ENCODE results near the gene NR3C2. TPM values are rescaled to one million over a fixed set of nuclear protein-coding genes. Genes with fewer than 3 reads are reported as not detected.
"Not testable (repeated sequence)": the region's sequence is repeated elsewhere in the genome, so short reads cannot be mapped to it uniquely, and the experiment has no call there.

The NR3C2 gene
- polyA plus RNA-seq, 4 donors, result 14.5 to 23.9 (median 16.9) TPM

DNA sequence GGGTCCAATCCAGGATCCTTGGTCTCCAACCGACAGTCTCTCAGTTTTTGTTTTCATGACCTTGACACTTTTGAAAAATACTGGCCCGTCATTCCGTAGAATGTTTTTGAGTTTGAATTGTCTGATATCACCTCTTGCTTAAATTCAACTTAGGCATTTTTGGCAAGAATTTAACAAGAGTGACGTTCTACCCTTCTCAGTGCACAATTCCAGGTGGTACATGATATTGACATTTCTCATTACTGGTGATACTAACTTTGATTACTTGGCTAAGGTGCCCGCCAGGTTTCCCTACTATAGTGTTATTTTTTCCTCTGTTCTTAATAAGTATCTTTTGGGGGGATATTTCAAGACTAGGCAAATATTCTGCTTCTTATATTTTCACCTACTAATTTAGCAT lies 215.1 kb downstream of the NR3C2 start:
- no peak for DNase-seq (ENCODE audit: low read depth in 4 of 4, low spot score in 3 of 4)

DNA sequence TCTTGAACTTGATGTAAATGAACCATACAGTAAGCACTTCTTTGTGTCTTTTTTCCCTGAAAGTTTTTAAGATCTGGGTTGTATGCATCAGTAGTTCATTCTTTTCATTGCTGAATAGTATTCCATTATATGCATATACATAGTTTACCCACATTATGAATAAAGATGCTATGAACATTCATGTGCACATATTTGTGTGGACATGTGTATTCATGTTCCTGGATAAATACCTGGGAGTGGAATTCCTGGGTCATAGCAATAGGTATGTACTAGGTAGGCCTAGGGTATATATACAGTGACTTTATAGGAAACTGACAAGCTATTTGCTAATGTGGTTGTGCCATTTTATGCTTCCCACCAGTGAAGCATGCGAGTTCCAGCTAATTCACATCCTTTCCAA lies 215.9 kb downstream of the NR3C2 start:
- DNase-seq (ENCODE audit: low read depth in 4 of 4, low spot score in 3 of 4), result no peak

DNA sequence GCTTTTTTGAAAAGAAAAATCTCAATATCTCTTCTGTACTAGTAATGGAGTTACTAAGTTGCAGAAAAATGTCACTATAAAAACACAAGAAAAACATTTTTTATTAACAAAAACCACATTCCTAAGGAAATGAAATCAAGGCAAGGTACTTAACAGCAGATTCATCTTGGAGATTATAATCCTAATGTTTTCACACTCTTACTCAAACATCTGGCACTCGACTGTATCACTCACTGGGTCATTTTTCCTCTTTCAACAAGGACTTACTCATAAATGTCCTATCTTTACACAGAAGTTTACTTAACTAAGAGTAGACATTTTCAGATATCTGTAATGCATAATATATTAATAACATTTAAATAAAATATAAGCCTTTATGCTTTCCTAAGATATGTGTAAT lies 216.6 kb downstream of the NR3C2 start:
- no peak for DNase-seq (ENCODE audit: low read depth in 4 of 4, low spot score in 3 of 4)

DNA sequence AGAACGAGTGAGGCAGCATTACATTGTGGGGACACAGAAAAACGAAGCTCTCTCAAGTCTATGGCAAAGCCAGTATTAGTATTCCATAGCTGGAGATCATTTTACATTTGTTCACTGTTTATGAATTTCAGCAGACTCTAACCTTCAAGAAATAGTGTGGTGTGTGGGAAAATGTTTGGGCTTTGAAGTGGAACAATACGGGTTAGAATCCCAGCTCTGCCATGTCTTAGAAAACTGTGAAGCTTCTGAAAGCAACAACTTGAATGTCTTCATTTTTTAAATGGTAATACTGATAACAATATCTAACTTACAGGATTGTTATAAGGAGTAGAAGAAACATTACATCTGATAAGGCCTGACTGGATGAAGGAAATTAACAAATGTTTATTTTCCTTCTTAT lies 217.7 kb downstream of the NR3C2 start:
- DNase-seq (ENCODE audit: low read depth in 4 of 4, low spot score in 3 of 4), result no peak

DNA sequence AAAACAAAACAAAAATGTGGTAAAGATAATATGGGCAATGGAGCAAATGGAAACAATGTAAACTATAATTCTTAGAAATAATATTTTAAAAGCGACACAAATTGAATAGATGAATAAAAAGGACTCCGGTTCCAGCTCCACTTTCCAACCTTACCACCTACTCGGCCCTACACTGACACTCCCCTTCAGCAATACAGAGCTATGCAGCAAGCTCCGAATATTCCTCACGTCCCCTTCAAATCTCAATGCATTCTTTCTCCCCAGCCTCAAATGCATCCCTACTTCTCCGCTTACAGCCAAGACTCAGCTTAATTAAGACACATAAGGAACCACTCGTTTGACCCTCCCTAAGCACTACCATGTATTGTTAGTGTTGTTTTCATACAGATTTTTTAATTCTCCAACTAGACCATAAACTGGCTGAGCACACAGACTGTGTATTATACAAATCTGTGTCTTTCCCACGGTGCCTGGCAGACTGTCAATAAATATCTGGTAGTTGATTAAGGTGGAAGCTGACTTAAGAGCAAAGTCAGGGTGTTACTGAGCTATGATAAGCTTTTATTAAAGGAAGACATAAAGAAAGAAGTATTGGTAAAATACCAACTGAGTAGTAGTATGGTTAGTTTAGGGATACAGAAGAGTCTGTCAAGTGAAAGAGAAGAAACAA lies 219.1 kb downstream of the NR3C2 start:
- no peak for DNase-seq (ENCODE audit: low read depth in 4 of 4, low spot score in 3 of 4)

DNA sequence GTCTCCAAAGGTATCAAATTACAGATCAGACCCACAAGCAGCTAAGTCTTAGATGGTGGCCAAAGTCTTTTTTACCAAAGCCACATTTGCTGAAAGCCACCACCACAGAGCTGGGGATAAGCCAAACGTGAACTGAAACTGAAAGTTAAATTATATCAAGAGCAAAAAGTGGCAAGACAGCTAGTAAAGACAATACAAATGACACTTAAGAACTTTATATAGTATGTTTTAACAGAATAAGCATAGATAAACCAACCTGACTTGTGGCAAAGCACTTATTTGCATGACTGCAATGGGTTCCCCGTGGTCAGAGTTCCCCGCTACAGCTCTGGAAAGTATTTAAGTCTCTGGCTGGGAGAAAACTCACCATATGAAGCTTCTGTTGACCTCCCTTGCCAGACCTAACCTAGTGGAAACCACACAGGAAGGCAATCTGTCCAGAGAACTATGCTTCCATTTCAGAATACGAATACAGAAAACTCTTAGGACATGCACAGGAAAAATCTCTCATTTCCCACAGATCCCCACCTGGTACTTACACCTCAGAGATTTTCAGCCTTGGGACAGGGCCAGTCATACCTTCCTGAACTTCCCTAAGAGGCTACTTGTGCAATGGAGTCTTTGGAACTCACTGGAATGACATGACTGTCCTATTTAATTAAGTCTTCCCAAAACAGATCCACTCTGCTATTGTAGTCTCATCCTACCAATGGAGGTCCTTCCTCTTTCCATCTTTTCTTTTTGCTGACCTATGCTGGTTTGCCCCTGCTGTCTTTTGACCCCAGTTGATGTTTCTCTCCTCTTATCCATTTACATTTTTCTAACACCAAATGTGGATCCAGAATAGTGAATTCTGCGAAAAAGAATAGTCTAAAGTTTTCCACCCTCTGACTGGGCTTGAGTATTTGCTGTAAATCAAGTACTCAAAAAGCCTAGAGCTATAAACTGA lies 225.1 kb downstream of the NR3C2 start:
- no peak for DNase-seq (ENCODE audit: low read depth in 4 of 4, low spot score in 3 of 4)

DNA sequence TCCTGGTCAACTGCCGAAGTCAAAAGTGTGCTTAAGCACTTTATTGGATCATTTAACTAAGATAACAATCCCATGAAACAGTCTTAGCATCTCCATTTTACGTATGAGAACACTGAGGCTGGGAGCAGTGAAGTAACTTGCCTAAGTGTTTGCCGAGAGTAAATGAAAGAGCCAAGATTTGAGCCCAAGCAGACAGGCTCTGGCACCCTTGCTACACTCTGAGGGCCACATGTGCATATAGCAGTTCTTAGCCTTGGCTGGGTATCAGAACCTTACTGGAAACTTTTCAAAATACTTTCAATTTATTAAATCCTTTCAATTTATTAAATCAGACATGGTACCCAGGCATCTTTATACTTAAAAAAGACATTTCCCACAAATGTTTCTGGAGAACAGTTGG lies 225.9 kb downstream of the NR3C2 start:
- no peak for DNase-seq (ENCODE audit: low read depth in 4 of 4, low spot score in 3 of 4)

DNA sequence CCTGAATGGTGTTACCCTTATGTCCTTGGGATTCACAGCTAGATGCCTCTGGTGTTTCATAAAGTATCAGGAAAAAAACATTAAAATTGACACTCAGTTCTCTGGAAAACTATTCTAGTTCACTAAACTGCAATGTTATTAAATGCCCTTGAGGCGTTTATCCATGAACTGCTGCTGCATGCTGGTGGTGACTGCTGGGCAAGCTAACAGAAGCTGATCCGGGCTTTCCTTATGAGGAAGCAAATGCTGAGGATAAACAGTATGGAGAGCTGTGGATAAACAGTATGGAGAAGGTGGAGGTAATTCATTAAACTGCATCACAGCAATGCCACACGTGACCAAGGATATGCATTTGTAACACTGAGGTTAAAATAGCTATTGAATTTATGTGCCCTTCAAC lies 227.0 kb downstream of the NR3C2 start:
- DNase-seq (ENCODE audit: low read depth in 4 of 4, low spot score in 3 of 4), result no peak

DNA sequence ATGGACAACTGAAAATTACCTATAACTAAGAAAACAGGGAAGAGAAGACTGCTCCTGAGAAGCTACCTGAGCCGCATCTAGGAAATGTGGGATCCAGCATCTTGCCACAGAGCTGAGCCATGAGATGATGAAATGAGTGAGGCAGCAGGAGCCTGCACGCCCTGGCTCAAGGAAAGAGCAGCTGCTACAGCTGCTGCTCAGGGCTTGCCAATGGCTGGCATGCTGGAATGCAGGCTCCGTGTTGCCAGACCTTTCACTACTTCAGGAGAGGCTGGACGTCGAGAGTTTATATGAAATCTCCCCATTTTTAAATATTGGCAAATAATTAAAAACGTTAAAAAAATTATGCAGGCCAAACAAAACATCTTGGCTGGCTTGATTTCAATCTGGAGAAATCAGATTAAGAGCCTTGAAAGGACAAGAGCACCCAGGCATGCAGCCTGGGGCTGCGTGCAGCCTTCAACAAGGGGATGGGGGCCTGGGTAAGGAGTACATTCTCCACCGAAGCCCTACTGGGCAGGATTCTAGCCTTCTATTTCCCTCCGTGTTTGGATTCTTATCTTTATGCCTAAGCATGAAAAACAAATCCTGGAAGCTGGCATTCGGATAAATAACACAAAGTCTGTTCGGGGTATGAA lies 227.6 kb downstream of the NR3C2 start:
- no peak for DNase-seq (ENCODE audit: low read depth in 4 of 4, low spot score in 3 of 4)

DNA sequence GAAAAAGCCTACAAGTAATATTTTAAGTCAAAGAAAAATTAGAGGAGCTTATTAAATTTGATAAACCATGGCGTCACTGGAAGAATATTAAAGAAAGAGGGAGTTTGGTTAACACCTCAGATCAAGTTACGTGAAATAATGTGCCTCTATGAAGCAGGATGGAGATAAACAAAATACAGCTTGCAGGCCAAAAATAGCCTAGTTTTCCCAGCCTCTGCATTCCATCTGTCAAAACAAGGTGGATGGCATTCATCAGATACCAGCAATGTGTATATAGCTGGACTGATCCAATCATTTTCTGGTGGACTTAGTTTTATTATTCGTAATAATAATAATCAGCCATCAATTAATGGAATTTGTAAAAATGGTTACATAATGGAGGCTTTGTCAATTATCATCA lies 230.7 kb downstream of the NR3C2 start:
- DNase-seq (ENCODE audit: low read depth in 4 of 4, low spot score in 3 of 4), result no peak

DNA sequence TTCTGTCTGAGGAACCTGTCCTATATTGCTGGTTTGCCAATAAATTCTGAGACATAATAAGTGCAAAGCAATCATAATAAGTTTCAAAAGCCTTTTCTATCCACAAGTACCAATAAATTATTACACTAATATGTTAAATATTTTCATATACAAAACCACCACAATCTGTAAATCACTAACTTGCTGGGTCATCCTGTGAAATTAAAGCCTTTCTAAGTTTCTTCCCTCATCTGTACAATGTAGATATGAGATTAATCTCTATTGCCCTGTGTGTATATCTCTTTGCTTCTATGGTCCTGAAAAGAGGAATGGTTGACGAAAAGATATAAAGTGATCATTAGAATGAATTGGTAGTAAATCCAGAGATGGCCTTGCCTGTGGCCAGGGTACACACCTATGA lies 231.6 kb downstream of the NR3C2 start:
- no peak for DNase-seq (ENCODE audit: low read depth in 4 of 4, low spot score in 3 of 4)

DNA sequence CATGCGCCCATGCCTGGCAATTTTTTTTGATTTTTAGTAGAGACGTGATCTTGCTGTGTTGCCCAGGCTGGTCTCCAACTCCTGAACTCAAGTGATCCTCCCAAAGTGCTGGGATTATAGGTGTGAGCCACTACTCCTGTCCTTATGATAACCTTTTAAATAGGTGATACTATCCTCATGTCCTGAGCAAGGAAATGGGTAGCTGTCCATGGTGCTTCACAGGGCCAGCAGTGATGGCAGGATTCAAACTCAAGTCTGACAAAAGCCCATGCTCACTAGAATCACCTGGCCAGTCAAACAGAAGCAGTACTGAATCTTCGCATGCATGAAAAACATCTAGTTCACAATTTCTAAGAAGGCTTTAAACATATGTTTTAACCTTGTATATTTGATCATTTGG lies 235.1 kb downstream of the NR3C2 start:
- DNase-seq (ENCODE audit: low read depth in 4 of 4, low spot score in 3 of 4), result no peak

DNA sequence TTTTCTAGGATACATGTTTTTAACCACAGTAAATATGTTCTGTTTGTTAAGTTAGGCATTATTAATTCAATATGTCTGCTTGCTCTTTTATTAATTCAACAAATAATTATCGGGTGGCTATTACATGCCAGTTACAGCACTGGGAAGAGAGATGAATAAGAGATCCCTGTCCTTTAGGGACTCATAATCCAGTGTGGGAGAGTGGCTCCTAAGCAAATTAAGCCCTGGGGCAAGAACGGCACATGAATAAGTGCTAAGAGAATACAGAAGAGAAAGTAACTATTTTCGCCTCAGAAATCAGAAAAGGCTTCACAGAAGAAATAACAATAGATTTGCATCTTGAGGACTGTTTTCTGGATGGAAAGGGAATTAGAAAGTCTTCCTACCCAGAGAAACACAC lies 236.7 kb downstream of the NR3C2 start:
- DNase-seq (ENCODE audit: low read depth in 4 of 4, low spot score in 3 of 4), result no peak

DNA sequence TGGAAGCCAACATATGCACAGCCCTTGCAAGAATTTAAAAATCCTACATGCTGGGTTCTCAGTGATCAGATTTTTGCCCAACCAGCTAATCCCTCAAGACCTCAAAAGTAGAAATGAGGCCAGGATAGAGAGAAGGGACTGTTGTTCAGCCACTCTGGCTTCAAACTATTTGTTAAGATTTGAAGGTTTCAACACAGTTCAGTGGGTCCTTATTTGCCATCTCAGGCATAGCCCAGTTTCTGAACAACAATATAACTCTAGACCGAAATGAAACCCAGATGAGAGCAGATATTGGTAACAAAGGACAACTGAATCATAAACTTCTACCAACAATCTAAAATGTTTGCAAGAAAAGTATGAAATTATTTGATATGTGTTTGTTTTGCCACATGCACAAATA lies 237.3 kb downstream of the NR3C2 start:
- DNase-seq (ENCODE audit: low read depth in 4 of 4, low spot score in 3 of 4), result no peak

DNA sequence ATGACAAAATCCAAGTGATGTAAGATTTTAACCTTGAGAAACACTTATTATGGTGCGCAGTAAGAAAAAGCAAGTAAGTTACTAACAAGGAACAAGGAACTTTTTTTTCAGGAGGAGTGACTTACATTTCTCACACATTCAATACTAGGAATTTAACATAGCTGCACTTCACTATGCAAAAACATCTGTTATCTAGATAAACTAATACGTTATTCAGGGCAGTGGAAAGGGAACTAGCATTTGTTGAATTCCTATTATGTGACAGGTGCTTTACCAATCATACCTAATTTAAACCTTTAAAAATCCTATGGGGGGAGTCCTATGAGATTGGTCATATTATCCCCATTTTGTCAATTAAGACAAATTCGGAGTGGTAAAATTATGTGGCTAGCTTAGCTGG lies 238.0 kb downstream of the NR3C2 start:
- no peak for DNase-seq (ENCODE audit: low read depth in 4 of 4, low spot score in 3 of 4)

DNA sequence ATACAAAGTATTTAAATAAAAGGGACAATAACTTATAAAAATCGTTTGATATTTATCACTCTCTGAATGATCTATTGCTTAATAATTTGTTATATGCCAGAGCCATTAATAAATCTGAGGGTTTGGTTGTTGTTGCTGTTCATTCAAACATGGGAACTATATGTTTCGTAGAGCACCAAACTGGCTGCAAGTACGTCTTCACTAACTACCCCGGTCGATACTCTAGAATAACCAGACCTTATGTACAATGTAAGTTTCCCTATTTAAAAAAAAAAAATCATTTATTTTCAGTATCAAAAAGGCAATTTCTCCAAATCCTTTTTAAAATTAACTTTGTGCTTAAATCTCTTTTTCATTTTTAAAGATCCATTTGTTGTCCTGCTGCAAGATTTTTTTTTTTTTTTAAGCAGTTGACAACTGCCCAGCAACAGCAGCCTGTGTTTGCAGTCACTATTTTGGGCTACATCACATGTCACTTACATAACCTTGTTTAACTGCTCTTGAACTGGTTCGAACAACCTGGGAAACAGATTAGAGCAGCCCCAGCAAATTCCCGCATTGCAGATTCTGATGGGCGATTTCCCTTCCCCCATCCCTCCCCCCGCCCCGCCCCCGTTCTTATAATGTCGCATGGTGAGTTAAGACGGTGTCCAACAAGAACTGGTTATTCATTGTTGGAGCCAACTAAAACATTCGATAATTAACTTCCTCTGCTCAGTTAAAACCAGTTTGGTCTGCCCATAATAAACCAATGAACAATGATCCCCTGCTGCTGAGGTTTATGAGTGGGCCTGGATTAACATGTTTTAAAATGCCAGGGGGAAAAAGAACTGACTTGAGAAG lies 238.9 kb downstream of the NR3C2 start:
- peak; percentile 44 to 73 (median 64) for DNase-seq (ENCODE audit: low read depth in 4 of 4, low spot score in 3 of 4)

DNA sequence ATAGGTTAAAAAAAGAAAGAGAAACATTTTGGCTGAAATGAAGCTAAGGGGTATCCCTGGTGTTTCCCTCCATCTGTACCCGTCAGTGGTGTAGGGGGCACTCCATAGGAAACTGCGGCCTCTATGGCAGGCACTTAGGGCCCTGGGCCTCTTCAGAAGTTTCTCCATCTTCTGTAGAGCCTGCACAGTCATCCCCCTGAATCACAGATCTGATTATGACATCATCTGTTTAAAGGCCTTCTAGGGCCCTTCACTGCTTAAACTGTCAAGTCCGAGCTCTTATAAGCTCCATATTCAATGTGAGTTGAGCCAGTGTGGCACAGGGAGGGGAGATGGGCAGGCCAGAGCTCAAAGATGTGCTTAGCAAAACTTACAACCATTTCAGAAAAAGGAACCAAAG lies 241.3 kb downstream of the NR3C2 start:
- DNase-seq (ENCODE audit: low read depth in 4 of 4, low spot score in 3 of 4), result no peak

DNA sequence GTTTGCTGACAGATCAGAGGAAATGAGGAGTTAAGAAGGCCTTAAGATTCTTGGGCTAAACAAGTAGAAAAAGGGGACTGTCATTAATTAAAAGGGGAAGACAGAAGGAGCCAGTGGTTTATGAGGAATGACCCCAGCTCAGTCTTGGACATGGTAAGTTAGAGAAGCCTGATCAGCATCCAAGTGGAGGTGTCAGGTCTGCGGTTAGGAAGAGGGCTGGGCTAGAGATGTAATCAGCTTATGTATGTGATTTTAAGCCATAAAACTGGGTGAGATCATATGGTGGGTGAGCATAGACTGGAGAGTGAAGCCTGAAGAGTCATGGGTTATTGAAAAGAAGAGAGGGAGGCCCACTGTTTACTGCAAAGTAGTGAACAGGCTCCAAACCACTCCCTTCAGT lies 246.1 kb downstream of the NR3C2 start:
- DNase-seq (ENCODE audit: low read depth in 4 of 4, low spot score in 3 of 4), result no peak

DNA sequence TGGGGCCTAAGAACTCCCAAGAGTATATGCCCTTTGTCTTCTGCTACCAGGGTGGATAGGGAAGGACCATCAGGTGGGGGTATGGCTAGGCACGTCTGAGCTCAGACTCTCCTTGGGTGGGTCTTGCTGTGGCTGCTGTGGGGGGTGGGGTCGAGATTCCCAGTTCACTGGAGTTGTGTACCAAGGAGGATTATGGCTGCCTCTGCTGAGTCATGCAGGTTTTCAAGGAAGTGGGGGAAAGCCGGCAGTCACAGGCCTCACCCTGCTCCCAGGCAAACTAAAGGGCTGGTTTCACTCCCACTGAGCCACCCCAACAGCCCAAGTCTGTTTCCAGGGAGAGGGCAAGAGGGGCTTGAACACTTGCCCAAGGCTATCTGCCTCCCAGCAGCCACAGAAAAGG lies 249.7 kb downstream of the NR3C2 start:
- DNase-seq (ENCODE audit: low read depth in 4 of 4, low spot score in 3 of 4), result no peak

DNA sequence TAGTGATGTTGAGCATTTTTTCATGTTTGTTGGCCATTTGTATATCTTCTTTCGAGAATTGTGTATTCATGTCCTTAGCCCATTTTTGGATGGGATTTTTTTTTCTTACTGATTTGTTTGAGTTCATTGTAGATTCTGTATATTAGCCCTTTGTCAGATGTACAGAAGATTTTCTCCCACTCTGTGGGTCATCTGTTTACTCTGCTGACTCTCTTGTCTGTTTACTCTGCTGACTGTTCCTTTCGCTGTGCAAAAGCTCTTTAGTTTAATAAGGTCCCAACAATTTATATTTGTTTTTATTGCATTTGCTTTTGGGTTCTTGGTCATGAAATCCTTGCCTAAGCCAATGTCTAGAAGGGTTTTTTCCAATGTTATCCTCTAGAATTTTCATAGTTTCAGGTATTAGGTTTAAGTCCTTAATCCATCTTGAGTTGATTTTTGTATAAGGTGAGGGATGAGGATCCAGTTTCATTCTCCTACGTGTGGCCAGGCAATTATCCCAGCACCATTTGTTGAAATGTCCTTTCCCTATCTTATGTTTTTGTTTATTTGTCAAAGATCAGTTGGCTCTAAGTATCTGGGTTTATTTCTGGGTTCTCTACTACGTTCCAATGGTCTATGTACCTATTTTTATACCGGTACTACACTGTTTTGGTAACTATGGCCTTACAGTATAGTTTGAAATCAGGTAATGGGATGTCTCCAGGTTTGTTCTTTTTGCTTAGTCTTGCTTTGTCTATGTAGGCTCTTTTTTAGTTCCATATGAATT lies 254.6 kb downstream of the NR3C2 start:
- not testable (repeated sequence) for DNase-seq (ENCODE audit: low read depth in 4 of 4, low spot score in 3 of 4)

Data from left renal pelvis (tissue), 4 donors.